CD4-positive, alpha-beta T cell (primary cell): ENCODE measurements around the gene DNAJB13. TPM values are rescaled to one million over a fixed set of nuclear protein-coding genes. Genes with fewer than 3 reads are reported as not detected.
A peak's percentile ranks its signal among the peaks of the same experiment; 100 is the strongest.

Source experiments
- ATAC-seq: fragments of 200-7000 bp; cut with Tn5 transposase; one replicate; pipeline ENCODE4 v1.10.0; 2022; ENCODE audit warnings: mild to moderate bottlenecking; ENCODE audit not compliant: poor library complexity
- CTCF ChIA-PET: fragments of 350-600 bp; sonication (Branson Sonifier 250); formaldehyde crosslinking; loops from one replicate; lab custom pipeline; 2021; ENCODE audit warnings: antibody characterized with exemption, inconsistent platforms; lab: Charles Lee
- POLR2A ChIA-PET: fragments of 350-600 bp; sonication (Branson Sonifier 250); formaldehyde crosslinking; loops from one replicate; lab custom pipeline; 2021; ENCODE audit warnings: antibody characterized with exemption, inconsistent platforms; lab: Charles Lee
- DNase-seq, 14 experiments: peaks; one replicate each; pipeline ENCODE4 v3.0.0-alpha.2; 2013 to 2020; ENCODE audit warnings: mixed read lengths in 2 of 14
- H3K27ac ChIP-seq, 2 donors: one replicate each; pipeline versions ENCODE4 v1.5.1 to v1.7.0; 2013; ENCODE audit warnings: low read length in 2 of 2, low read depth in 1 of 2, mild to moderate bottlenecking in 1 of 2
- H3K27me3 ChIP-seq, 2 experiments: 1 replicate in 1 of 2; 2 replicates in 1 of 2; pipeline versions ENCODE4 v1.6.1 to v1.7.0; 2013; ENCODE audit warnings: low read length in 2 of 2, control low read depth in 1 of 2, mild to moderate bottlenecking in 1 of 2, moderate library complexity in 1 of 2; ENCODE audit not compliant: insufficient read depth in 2 of 2, control insufficient read depth in 1 of 2
- H3K36me3 ChIP-seq: one replicate; pipeline ENCODE4 v1.6.1; 2013; ENCODE audit warnings: low read length, control low read depth; ENCODE audit not compliant: insufficient read depth
- H3K4me1 ChIP-seq: one replicate; pipeline ENCODE4 v1.6.1; 2013; ENCODE audit warnings: low read length, control low read depth; ENCODE audit not compliant: insufficient read depth
- H3K4me3 ChIP-seq: one replicate; pipeline ENCODE4 v1.5.1; 2013; ENCODE audit warnings: mild to moderate bottlenecking, low read length, moderate library complexity
- H3K9me3 ChIP-seq, 2 experiments: 1 replicate in 1 of 2; 2 replicates in 1 of 2; pipeline versions ENCODE4 v1.6.1 to v1.7.0; 2013; ENCODE audit warnings: low read length in 2 of 2, mild to moderate bottlenecking in 2 of 2, control low read depth in 1 of 2, moderate library complexity in 1 of 2; ENCODE audit not compliant: control insufficient read depth in 1 of 2, insufficient read depth in 1 of 2
- H3K27ac Mint-ChIP-seq: one replicate; pipeline ENCODE4 v1.8.0; 2020; ENCODE audit warnings: mixed read lengths
- H3K27me3 Mint-ChIP-seq: one replicate; pipeline ENCODE4 v1.8.0; 2021; ENCODE audit warnings: mixed read lengths
- H3K36me3 Mint-ChIP-seq: one replicate; pipeline ENCODE4 v1.8.0; 2021; ENCODE audit warnings: low read depth, mixed read lengths
- H3K4me1 Mint-ChIP-seq: one replicate; pipeline ENCODE4 v1.8.0; 2021; ENCODE audit warnings: low read depth, mixed read lengths
- H3K4me3 Mint-ChIP-seq: one replicate; pipeline ENCODE4 v1.8.0; 2020; ENCODE audit warnings: mild to moderate bottlenecking, mixed read lengths
- H3K9me3 Mint-ChIP-seq: one replicate; pipeline ENCODE4 v1.8.0; 2020; ENCODE audit warnings: mixed read lengths
- CTCF ChIP-seq: fragments of 200-600 bp; IDR thresholded peaks from one replicate; pipeline ENCODE4 v1.8.0; 2022; ENCODE audit warnings: antibody characterized with exemption, mild to moderate bottlenecking
- intact Hi-C, 2 experiments: fragments of 100-400 bp; cut with DNase I in 1 of 2; cut with micrococcal nuclease in 1 of 2; formaldehyde crosslinking; loops; one replicate each; pipeline versions ENCODE4 v1.15.1 to v1.9.0; 2023 to 2025; cut with DNase I, micrococcal nuclease
- total RNA-seq, 174 experiments: library from RNA in 2 of 174; stranded (reverse) in 2 of 174; gene quantifications; one replicate each; pipeline ENCODE4 v1.2.3 and lab custom pipeline; 2021 to 2026

DNAJB13 gene
- total RNA-seq, 2 experiments from 2014 or later = not detected

- H3K27ac Mint-ChIP-seq = peak within 1 kb of the TSS; percentile 92
- Histone ChIP-seq H3K36me3 (peaks cover under 1% of the 10 kb centered on the region), H3K4me3 (no peak within 1 kb of the TSS), H3K4me1 (peaks cover 100% of the 10 kb centered on the region), H3K9me3 (no peaks in the 10 kb centered on the region), H3K27ac (peak within 1 kb of the TSS in 1 of 2 donors; percentile 26), H3K27me3 (no peaks in the 10 kb centered on the region)
- H3K4me3 Mint-ChIP-seq = peak within 1 kb of the TSS; percentile 13
- no peak for TF ChIP-seq CTCF
- ChIA-PET CTCF (interaction anchor here (2.0 kb wide), 1 partner anchor 28 kb away, joined by 5 read pairs; no protein-coding TSS in a partner anchor), POLR2A (interaction anchor here (0.6 to 2.2 kb wide), 7 partner anchors 10 to 46 kb away, joined by 3 to 11 read pairs (median 9); no protein-coding TSS in a partner anchor)
- H3K27me3 Mint-ChIP-seq = no peaks in the 10 kb centered on the region
- peaks cover 92% of the 10 kb centered on the region for H3K4me1 Mint-ChIP-seq
- DNase-seq (no peak), ATAC-seq (no peak)
- intact Hi-C loops = no loop called here
- H3K9me3 Mint-ChIP-seq = no peaks in the 10 kb centered on the region
- H3K36me3 Mint-ChIP-seq = peaks cover 9% of the 10 kb centered on the region
These were observed 57.8 kb downstream of the DNAJB13 start, which contains the start of gene UCP3 for GRCh38 chr11:74008373-74009229. TSS of gene UCP3 (minus strand) at chr11:74009085. CDS start at chr11:74007042, 2,043 bp downstream.

GRCh38 chr11:74009230-74009547 lies 58.4 kb downstream of the DNAJB13 start:
- H3K27ac ChIP-seq = peak overlapping the region in 1 of 2 donors; percentile 26
- CTCF ChIA-PET = interaction anchor here (2.0 kb wide), 1 partner anchor 29 kb away, joined by 5 read pairs; no protein-coding TSS in a partner anchor
- H3K4me3 ChIP-seq = no peak overlapping the region
- TF ChIP-seq CTCF = no peak
- no peak for ATAC-seq
- Mint-ChIP-seq H3K9me3 (no peaks in the 10 kb centered on the region), H3K4me3 (no peak overlapping the region), H3K4me1 (peaks cover 92% of the 10 kb centered on the region), H3K27me3 (no peaks in the 10 kb centered on the region), H3K36me3 (peaks cover 5% of the 10 kb centered on the region), H3K27ac (peak overlapping the region; percentile 92)
- DNase-seq = no peak
- H3K36me3 ChIP-seq = no peaks in the 10 kb centered on the region
- POLR2A ChIA-PET = interaction anchor here (1.7 to 2.2 kb wide), 3 partner anchors 14 to 36 kb away, joined by 9 to 11 read pairs (median 10); no protein-coding TSS in a partner anchor
- H3K9me3 ChIP-seq = no peaks in the 10 kb centered on the region
- no peaks in the 10 kb centered on the region for H3K27me3 ChIP-seq
- peaks cover 100% of the 10 kb centered on the region for H3K4me1 ChIP-seq
- intact Hi-C loops = no loop called here

- CTCF ChIA-PET = interaction anchor here (2.0 kb wide), 1 partner anchor 29 kb away, joined by 5 read pairs; no protein-coding TSS in a partner anchor
- H3K4me1 Mint-ChIP-seq = peaks cover 92% of the 10 kb centered on the region
- H3K4me3 Mint-ChIP-seq = peak overlapping the region; percentile 0
- no peak for TF ChIP-seq CTCF
- no peaks in the 10 kb centered on the region for H3K9me3 ChIP-seq
- intact Hi-C loops = loop anchor here in 1 of 2 experiments (2.0 kb wide), 1 partner anchor 15 kb away; no protein-coding TSS in a partner anchor
- H3K27me3 ChIP-seq = no peaks in the 10 kb centered on the region
- POLR2A ChIA-PET = interaction anchor here (0.6 to 11.8 kb wide), 6 partner anchors 9 to 1460 kb away, joined by 3 to 111 read pairs (median 8); partner anchors contain the start of gene UCP2
- H3K9me3 Mint-ChIP-seq = no peaks in the 10 kb centered on the region
- H3K27me3 Mint-ChIP-seq = no peaks in the 10 kb centered on the region
- no peak for DNase-seq
- no peaks in the 10 kb centered on the region for H3K36me3 ChIP-seq
- peaks cover 5% of the 10 kb centered on the region for H3K36me3 Mint-ChIP-seq
- H3K4me3 ChIP-seq = no peak overlapping the region
- H3K27ac ChIP-seq = no peak overlapping the region
- H3K4me1 ChIP-seq = peaks cover 100% of the 10 kb centered on the region
- peak overlapping the region; percentile 92 for H3K27ac Mint-ChIP-seq
- no peak for ATAC-seq
These were observed 59.0 kb downstream of the DNAJB13 start for GRCh38 chr11:74009675-74010305.
